ENCODE results near the gene DCST2.
A peak's percentile ranks its signal among the peaks of the same experiment; 100 is the strongest.

Gene DCST2

GRCh38 chr1:154990276-154990675 is 43.3 kb downstream of the DCST2 start:
- TF ChIP-seq GATA2 (IDR thresholded peaks at IDR 0.05; ENCODE audit: low read depth, low read length) (no peak), GATA3 (IDR thresholded peaks at IDR 0.05; ENCODE audit: low read depth, low read length) (no peak)

GRCh38 chr1:154989195-154989860 is 44.3 kb downstream of the DCST2 start:
- TF ChIP-seq GATA2 (IDR thresholded peaks at IDR 0.05; ENCODE audit: low read depth, low read length) (no peak), GATA3 (IDR thresholded peaks at IDR 0.05; ENCODE audit: low read depth, low read length) (no peak)

GRCh38 chr1:154988058-154988954 is 45.3 kb downstream of the DCST2 start:
- no peak for TF ChIP-seq GATA3 (IDR thresholded peaks at IDR 0.05; ENCODE audit: low read depth, low read length)
- TF ChIP-seq GATA2 (IDR thresholded peaks at IDR 0.05; ENCODE audit: low read depth, low read length) = no peak

- TF ChIP-seq GATA2 (IDR thresholded peaks at IDR 0.05; ENCODE audit: low read depth, low read length) (no peak), GATA3 (IDR thresholded peaks at IDR 0.05; ENCODE audit: low read depth, low read length) (no peak)
Measured at GRCh38 chr1:154987326-154987725, 46.3 kb downstream of the DCST2 start.

- TF ChIP-seq GATA2 (IDR thresholded peaks at IDR 0.05; ENCODE audit: low read depth, low read length) (no peak), GATA3 (IDR thresholded peaks at IDR 0.05; ENCODE audit: low read depth, low read length) (no peak)
Measured at GRCh38 chr1:154983776-154984466, 49.7 kb downstream of the DCST2 start.

DNA sequence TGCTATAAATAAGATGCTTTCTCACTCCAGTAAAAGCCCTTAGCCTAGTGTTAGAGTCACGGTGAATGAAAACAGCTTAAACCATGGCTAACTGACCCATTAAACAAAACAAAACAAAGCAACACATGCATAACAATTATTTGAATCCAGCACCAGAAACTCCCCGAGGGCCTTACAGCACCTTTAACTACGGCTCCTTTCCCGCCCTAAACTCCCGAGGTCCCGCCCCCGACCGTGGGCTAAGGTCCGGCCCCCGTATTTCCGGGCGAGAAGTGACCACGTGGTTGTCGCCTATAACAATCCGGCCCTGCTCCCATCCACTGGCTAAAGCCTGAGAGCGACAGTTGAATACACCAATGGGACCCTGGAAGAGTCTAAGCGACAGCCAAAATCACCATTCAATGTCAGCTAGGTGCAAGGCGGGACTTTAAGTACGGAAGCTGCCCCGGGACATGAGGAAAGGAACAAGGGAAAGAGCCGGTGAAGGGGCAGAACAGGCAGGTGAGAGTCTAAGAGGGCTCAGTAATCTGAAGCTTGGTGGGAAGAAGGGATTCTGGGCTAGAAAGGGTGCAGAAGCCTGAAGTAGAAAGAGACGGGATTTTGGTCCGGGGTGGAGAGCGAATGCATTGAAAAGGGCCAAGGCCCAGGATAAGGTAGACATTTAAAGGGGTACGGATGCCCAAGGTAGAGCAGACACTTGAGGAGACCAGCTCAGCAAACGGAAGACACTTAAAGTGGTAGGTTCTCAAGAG is 50.5 kb downstream of the DCST2 start, which contains the start of gene FLAD1:
FLAD1 (plus strand) TSS at position 448 of the 752 bp plus-strand sequence. CDS start 351 bp downstream, outside the sequence.
- TF ChIP-seq GATA2 (IDR thresholded peaks at IDR 0.05; ENCODE audit: low read depth, low read length) (no peak), GATA3 (IDR thresholded peaks at IDR 0.05; ENCODE audit: low read depth, low read length) (no peak)

- TF ChIP-seq GATA2 (IDR thresholded peaks at IDR 0.05; ENCODE audit: low read depth, low read length) (no peak), GATA3 (IDR thresholded peaks at IDR 0.05; ENCODE audit: low read depth, low read length) (no peak)
Measured at GRCh38 chr1:154982341-154982740, 51.2 kb downstream of the DCST2 start.

DNA sequence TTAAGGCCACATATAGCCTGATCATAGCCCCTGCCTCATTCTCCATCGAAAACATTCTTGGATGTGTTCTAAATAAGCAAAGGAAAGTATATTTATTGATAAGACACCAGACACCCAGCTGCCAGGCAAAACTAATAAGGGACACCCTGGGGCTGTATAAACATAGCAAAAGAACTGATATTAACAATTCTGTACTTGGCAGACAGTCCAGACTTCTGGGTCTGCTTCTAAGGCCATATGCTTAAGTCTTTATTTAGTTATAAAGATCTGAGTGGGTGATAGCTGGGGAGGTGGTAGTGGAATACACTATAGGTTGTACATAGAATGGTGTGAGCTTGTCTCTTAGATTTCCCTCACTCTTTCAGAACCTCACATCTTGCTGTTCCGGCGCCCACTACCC is 55.2 kb downstream of the DCST2 start:
- TF ChIP-seq GATA3 (IDR thresholded peaks at IDR 0.05; ENCODE audit: low read depth, low read length) = no peak
- peak; percentile 76 for TF ChIP-seq GATA2 (IDR thresholded peaks at IDR 0.05; ENCODE audit: low read depth, low read length)

DNA sequence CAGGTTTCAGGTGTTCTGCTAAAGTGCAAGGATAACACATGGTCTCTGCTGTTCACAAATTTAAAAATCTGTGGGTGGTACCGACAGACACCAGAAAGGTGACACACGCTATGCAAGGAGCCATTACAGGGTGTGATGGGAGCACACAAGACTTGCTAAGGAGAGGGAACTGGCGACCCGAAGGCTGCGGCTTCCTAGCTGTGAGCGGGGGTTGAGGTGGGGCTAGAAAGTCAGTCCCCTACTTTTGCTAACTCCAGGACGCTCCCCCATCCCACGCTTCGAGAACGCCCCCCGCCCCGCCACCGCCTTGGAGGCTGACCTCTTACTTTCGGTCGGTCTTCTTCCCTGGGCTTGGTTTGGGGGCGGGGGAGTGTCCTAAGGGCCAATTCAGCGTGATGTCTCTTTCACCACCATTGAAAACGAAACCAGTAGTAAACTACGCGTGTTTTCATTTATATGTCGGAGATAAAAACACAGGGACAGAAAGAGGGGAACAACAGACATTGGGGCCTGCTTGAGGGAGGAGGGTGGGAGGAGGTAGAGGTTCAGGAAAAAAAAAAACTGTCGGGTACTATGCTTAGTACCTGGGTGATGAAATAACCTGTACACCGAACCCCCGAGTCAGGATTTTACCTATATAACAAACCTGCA is 58.0 kb downstream of the DCST2 start:
- no peak for TF ChIP-seq GATA2 (IDR thresholded peaks at IDR 0.05; ENCODE audit: low read depth, low read length)
- TF ChIP-seq GATA3 (IDR thresholded peaks at IDR 0.05; ENCODE audit: low read depth, low read length) = no peak

- no peak for TF ChIP-seq GATA2 (IDR thresholded peaks at IDR 0.05; ENCODE audit: low read depth, low read length)
- no peak for TF ChIP-seq GATA3 (IDR thresholded peaks at IDR 0.05; ENCODE audit: low read depth, low read length)
Measured at GRCh38 chr1:154974808-154975408, 58.7 kb downstream of the DCST2 start.

- TF ChIP-seq GATA2 (IDR thresholded peaks at IDR 0.05; ENCODE audit: low read depth, low read length) = no peak
- no peak for TF ChIP-seq GATA3 (IDR thresholded peaks at IDR 0.05; ENCODE audit: low read depth, low read length)
Measured at GRCh38 chr1:154974102-154974807, 59.3 kb downstream of the DCST2 start, which contains the start of gene CKS1B. CKS1B (plus strand) TSS chr1:154974681; CDS start chr1:154974746, 65 bp downstream.

Data from SH-SY5Y (cell line).